Measurements from ENCODE around the gene ACOT12.

DNA sequence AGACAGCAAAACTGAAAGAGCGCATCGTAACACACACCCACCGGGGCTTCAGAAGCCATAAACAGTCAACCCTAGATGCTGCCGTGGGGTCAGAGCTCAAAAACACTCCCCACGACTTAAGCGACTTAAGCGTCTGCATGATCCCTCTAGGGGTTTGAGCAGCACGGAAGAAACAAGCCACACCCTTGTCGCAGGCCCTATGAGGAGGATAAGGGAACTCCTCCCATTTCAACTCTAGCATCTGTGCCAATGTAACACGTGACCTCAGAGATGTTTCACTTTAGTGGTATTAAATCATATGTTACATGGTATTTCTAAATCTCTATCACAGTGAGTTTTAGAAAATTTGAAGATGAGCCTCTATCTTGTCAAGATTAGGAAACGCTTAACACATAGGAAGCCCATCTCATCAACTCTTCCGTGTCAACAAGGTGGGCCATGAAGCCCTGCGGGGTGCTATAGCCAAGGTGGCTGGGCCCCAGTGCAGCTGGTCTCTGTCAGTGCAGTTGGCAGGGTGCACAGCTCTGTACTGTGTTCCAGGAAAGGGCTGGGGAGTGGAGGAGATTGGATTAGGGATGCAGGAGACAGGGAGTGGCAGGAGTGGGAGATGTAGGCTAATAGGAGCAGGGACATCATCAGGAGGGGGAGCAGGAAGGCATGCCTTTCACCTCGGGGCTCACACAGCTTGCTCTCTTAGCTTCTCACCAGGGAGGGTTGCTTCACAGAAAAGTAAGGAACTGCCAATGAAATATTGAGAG lies 59.5 kb downstream of the ACOT12 start:
- TF ChIP-seq PURB (CRISPR knock-in tag; IDR thresholded peaks at IDR 0.05; ENCODE audit: low read depth) = no peak
- TF ChIP-seq E2F4 (CRISPR knock-in tag; IDR thresholded peaks at IDR 0.05; ENCODE audit: low read depth) = no peak
- TF ChIP-seq KAT2B (IDR thresholded peaks at IDR 0.05; ENCODE audit: low read depth, low read length) = no peak
- no peak for TF ChIP-seq FOXK2 (conservative IDR thresholded peaks at IDR 0.05 in 1 of 2, IDR thresholded peaks at IDR 0.05 in 1 of 2; ENCODE audit: low read depth in 2 of 2)
- TF ChIP-seq FOXM1 (IDR thresholded peaks at IDR 0.05; ENCODE audit: low read depth) = no peak
- no peak for TF ChIP-seq FOXM1 (CRISPR knock-in tag; IDR thresholded peaks at IDR 0.05; ENCODE audit: low read depth)
- no peak for TF ChIP-seq FOS (IDR thresholded peaks at IDR 0.05; ENCODE audit: extremely low read depth, insufficient read length)
- TF ChIP-seq, protein P1, sequence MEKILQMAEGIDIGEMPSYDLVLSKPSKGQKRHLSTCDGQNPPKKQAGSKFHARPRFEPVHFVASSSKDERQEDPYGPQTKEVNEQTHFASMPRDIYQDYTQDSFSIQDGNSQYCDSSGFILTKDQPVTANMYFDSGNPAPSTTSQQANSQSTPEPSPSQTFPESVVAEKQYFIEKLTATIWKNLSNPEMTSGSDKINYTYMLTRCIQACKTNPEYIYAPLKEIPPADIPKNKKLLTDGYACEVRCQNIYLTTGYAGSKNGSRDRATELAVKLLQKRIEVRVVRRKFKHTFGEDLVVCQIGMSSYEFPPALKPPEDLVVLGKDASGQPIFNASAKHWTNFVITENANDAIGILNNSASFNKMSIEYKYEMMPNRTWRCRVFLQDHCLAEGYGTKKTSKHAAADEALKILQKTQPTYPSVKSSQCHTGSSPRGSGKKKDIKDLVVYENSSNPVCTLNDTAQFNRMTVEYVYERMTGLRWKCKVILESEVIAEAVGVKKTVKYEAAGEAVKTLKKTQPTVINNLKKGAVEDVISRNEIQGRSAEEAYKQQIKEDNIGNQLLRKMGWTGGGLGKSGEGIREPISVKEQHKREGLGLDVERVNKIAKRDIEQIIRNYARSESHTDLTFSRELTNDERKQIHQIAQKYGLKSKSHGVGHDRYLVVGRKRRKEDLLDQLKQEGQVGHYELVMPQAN (IDR thresholded peaks at IDR 0.05; ENCODE audit: borderline replicate concordance) = no peak
- no peak for TF ChIP-seq YY1 (IDR thresholded peaks at IDR 0.05; ENCODE audit: borderline replicate concordance in 1 of 3, control insufficient read depth in 1 of 3, extremely low read depth in 1 of 3, insufficient read depth in 3 of 3, insufficient read length in 1 of 3, insufficient replicate concordance in 2 of 3, low read depth in 1 of 3, low read length in 2 of 3)
- TF ChIP-seq NBN (IDR thresholded peaks at IDR 0.05; ENCODE audit: low read depth) = no peak
- TF ChIP-seq ZNF174 (CRISPR knock-in tag; IDR thresholded peaks at IDR 0.05) = no peak
- TF ChIP-seq, protein P2, sequence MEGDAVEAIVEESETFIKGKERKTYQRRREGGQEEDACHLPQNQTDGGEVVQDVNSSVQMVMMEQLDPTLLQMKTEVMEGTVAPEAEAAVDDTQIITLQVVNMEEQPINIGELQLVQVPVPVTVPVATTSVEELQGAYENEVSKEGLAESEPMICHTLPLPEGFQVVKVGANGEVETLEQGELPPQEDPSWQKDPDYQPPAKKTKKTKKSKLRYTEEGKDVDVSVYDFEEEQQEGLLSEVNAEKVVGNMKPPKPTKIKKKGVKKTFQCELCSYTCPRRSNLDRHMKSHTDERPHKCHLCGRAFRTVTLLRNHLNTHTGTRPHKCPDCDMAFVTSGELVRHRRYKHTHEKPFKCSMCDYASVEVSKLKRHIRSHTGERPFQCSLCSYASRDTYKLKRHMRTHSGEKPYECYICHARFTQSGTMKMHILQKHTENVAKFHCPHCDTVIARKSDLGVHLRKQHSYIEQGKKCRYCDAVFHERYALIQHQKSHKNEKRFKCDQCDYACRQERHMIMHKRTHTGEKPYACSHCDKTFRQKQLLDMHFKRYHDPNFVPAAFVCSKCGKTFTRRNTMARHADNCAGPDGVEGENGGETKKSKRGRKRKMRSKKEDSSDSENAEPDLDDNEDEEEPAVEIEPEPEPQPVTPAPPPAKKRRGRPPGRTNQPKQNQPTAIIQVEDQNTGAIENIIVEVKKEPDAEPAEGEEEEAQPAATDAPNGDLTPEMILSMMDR (IDR thresholded peaks at IDR 0.05 in 2 of 3, conservative IDR thresholded peaks at IDR 0.05 in 1 of 3; ENCODE audit: insufficient read depth in 2 of 3, low read depth in 1 of 3, low read length in 3 of 3) = no peak
- TF ChIP-seq CCNT2 (IDR thresholded peaks at IDR 0.05; ENCODE audit: borderline replicate concordance, extremely low read depth, insufficient read length, low read depth, low read length) = no peak
- no peak for TF ChIP-seq CHD1 (IDR thresholded peaks at IDR 0.05; ENCODE audit: low read length)
- no peak for TF ChIP-seq GATAD2A (IDR thresholded peaks at IDR 0.05)

All from K562 (cell line).